GM19455 (cell line): ENCODE data around the gene MAPK9.
"Not testable (repeated sequence)": the region's sequence is repeated elsewhere in the genome, so short reads cannot be mapped to it uniquely, and the experiment has no call there.

ENCODE experiments used
- ATAC-seq: cut with Tn5 transposase; IDR thresholded peaks from one replicate; pipeline ENCODE4 v1.9.1; 2021; ENCODE audit not compliant: unreplicated experiment

Gene MAPK9

GRCh38 chr5:180328296-180329137 is 36.6 kb upstream of the MAPK9 start:
- peak; percentile 83 for ATAC-seq

- no peak for ATAC-seq
These were observed 35.2 kb upstream of the MAPK9 start for GRCh38 chr5:180326989-180327565.

- no peak for ATAC-seq
These were observed 32.7 kb upstream of the MAPK9 start for GRCh38 chr5:180324601-180324950.

GRCh38 chr5:180323941-180324600 is 32.2 kb upstream of the MAPK9 start:
- ATAC-seq, result no peak

- no peak for ATAC-seq
These were observed 31.3 kb upstream of the MAPK9 start for GRCh38 chr5:180323160-180323559.

- ATAC-seq, result no peak
These were observed 26.7 kb upstream of the MAPK9 start for GRCh38 chr5:180318456-180319089.

GRCh38 chr5:180316586-180316985 is 24.7 kb upstream of the MAPK9 start:
- ATAC-seq, result no peak

- no peak for ATAC-seq
These were observed 23.9 kb upstream of the MAPK9 start for GRCh38 chr5:180315762-180316212.

- peak; percentile 98 for ATAC-seq
These were observed 22.0 kb upstream of the MAPK9 start for GRCh38 chr5:180313677-180314505.

- no peak for ATAC-seq
These were observed 19.3 kb upstream of the MAPK9 start for GRCh38 chr5:180311216-180311615.

GRCh38 chr5:180306796-180307195 is 14.9 kb upstream of the MAPK9 start:
- ATAC-seq, result no peak

- no peak for ATAC-seq
These were observed 13.6 kb upstream of the MAPK9 start for GRCh38 chr5:180305481-180305880.

- no peak for ATAC-seq
These were observed 12.8 kb upstream of the MAPK9 start for GRCh38 chr5:180304431-180305375.

GRCh38 chr5:180304016-180304292 is 12.1 kb upstream of the MAPK9 start:
- ATAC-seq, result no peak

- no peak for ATAC-seq
These were observed 11.5 kb upstream of the MAPK9 start for GRCh38 chr5:180303226-180304015.

GRCh38 chr5:180302256-180302655 is 10.4 kb upstream of the MAPK9 start:
- no peak for ATAC-seq

GRCh38 chr5:180301253-180301652 is 9.4 kb upstream of the MAPK9 start:
- no peak for ATAC-seq

GRCh38 chr5:180299526-180299925 is 7.6 kb upstream of the MAPK9 start:
- no peak for ATAC-seq

- not testable (repeated sequence) for ATAC-seq
These were observed 7.1 kb upstream of the MAPK9 start for GRCh38 chr5:180299014-180299413.
